ENCODE measurements around the gene FAM234B.
"Not testable (repeated sequence)": the region's sequence is repeated elsewhere in the genome, so short reads cannot be mapped to it uniquely, and the experiment has no call there.

FAM234B gene

DNA sequence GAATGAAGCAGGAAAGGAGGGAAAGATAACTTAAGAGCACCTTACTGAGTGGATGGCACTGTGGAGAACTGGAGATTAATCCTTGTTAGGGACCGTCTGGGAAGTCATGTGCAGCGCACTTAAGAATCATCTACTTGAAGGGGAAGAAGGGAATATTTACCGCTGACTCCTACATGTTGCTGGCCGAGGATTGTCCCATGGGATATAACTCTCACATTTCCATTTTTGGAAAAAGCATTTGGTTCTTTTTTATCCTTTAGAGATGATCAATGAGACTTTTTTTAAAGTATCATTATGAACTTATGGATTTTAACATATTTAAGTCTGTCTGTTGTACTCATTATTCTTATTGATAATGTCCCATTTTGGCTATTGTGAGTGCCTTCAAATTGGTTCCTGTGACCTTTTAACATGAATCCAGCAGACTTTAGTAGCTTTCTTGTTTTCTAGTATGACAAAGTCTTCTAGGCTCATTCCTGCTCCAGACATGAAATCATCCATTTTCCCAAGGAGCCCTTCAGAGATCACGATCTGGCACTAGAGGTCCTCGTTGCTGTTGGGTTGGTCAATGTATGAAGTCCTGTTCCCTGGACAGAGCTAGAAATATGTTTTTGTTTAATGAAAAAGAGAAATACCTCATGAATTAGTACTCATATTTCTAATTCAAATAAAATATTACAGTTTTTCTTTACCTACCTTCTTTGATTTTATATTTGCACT, 20.2 kb upstream of the FAM234B start:
- DNase-seq, result no peak

GRCh38 chr12:13024531-13024916, 19.7 kb upstream of the FAM234B start:
- DNase-seq, result no peak

DNA sequence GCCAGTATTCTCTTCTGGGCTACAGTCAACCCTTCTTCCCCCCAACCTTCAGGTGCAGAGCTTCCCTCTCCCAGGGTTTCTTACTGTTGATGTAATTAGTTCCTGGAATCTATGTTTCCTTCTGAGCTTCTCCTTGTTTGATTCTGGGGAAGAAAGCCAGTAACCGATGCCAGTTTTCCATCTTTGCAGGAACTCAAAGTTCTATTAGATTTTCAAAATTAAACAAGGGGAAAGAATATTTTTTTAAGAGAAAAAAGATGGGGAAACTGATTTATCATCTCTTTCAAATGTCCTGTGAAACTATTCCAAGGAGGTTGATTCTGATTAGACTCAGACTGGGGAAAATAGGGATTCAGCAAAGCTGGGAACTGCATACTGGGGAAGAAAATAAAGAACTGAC, 17.9 kb upstream of the FAM234B start:
- DNase-seq, result no peak

DNA sequence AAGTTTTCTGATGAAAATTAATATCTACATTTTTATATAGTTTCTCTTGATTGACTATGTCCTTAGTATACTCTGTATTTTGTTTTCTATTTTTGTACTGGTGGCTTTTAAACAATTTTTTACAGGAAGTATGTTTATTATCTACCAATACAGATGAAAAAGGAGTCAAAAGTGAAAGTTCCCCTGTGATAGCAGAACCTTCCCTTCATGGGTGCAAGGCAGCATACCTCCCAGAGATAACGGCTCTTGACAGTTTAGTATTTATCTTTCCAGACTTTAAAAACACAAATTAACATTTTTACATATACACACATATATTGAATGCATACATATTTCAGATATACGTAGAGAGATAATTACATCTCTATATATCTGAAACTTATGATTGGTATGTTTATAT, 17.1 kb upstream of the FAM234B start:
- no peak for DNase-seq

GRCh38 chr12:13027508-13027907, 16.7 kb upstream of the FAM234B start:
- no peak for DNase-seq

DNA sequence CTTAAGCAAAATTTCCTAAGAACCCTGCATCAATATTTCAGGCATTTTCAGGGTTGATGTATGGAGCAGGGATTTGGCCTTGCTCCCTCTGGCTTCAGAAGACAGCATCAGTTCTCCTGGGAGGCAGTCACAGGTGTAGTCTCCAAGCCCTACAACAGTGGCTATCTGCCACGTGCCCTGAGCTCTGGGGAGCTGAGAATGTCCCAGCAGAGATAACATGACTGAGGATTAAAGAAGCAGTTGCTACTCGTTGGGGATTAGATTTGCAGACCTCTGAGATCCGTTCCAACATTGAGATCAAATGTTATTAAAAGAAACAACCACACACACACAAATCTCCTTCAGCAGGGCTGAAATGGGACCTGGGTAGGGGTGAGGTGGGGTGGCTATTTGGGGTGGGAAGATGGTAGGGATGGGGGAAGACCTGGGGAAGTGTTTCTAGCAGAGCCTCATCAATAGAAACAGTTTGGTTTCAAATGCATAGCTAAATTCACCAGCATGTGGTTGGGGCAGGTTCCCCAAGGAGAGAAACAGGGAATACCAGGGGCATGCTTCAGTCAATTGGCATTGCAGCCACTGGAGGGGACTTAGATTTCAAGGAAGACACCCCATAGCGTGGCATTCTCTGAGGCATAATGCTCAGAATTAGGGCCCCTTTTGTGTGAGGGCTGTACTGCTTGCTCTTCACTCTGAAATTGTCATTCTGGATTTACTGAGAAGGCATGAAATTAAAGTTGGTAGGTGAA, 15.2 kb upstream of the FAM234B start:
- DNase-seq, result no peak

DNA sequence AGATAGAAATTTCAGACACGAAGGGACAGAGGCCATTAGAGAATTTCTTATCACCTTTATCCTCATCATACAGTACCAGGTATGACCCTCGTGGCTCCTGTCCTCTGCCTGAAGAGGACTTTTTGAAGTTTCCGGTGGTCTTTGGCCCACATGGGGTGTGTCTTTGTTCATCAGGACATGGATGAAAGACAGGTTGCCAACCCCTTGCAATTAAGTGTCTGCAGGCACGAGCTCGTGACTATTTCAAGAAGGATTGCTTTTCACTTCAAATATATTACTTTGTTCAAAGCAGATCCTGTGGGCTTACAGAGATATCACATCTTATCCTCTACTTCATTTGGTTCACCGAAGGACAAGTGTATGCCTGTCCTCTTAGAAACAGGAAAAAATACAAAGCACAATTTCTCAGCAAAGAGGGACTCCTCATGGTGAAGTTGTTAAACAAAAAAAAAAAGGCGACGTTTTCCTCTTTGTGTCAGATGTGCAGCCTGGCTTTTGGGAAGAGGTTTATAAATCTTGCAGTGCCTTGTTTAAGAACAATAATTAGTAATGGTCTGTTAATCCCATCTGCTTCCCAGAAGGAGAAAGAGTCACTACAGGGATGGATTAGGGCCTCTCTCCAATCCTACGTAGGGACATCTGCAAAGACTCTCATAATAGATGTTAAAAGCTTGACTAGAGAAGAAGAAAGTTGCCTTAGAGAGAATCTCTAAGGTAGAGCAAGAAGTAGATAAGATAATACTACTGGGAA, 13.5 kb upstream of the FAM234B start:
- DNase-seq, result peak in 1 of 2 experiments; percentile 47

- no peak for DNase-seq
Measured at GRCh38 chr12:13032164-13032563, 12.0 kb upstream of the FAM234B start.

DNA sequence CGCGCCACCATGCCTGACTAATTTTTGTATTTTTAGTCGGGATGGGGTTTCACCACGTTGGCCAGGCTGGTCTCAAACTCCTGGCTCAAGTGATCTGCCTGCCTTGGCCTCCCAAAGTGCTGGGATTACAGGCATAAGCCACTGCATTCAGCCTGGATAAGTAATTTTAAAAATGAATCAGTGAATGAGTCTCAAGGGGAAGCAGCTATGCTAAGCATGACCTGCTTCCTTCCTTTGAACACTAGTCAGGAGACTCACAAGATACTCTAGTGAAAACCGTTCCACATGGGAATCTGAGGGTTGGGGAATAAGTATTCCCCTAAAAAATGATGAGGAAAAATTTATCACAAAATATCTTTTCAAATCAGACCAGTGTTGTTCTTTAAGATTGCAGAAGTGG, 10.7 kb upstream of the FAM234B start:
- DNase-seq, result no peak

GRCh38 chr12:13035335-13035734, 8.8 kb upstream of the FAM234B start:
- not testable (repeated sequence) for DNase-seq

GRCh38 chr12:13036881-13037280, 7.3 kb upstream of the FAM234B start:
- DNase-seq, result no peak

- DNase-seq, result no peak
Measured at GRCh38 chr12:13038491-13039161, 5.6 kb upstream of the FAM234B start.

GRCh38 chr12:13039328-13039956, 4.7 kb upstream of the FAM234B start:
- peak in 1 of 2 experiments; percentile 21 for DNase-seq

- no peak for DNase-seq
Measured at GRCh38 chr12:13041224-13041623, 3.0 kb upstream of the FAM234B start.

DNA sequence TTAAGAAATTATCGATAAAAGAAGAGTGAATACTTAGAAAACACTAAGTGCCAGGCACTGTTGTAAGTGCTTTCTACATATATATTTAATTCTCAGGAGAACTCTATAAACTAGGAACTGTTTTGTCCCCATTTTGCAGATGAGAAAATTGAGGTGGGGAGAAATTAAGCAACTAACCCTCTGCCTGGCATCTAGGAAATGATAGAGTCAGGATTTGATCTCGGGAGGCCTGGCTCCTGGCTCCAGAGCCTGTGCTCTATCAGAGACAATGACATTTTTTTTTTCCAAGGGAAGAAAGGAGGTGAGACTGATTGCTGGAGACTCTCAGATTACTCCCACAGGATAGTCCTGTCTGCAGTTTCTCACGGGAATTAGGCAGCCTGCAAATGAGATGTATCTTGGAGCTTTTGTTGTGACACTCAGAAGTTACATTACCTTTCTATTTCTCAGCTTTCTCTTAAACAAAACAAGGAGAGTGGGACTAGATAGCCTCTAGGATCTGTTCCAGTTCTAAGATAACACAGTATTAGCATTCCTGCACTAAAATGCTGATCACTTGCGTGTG, 1.4 kb upstream of the FAM234B start:
- DNase-seq, result no peak

- no peak for DNase-seq
Measured at GRCh38 chr12:13044906-13045299, 722 bp downstream of the FAM234B start.

GRCh38 chr12:13045816-13046215, 1.6 kb downstream of the FAM234B start:
- no peak for DNase-seq

DNA sequence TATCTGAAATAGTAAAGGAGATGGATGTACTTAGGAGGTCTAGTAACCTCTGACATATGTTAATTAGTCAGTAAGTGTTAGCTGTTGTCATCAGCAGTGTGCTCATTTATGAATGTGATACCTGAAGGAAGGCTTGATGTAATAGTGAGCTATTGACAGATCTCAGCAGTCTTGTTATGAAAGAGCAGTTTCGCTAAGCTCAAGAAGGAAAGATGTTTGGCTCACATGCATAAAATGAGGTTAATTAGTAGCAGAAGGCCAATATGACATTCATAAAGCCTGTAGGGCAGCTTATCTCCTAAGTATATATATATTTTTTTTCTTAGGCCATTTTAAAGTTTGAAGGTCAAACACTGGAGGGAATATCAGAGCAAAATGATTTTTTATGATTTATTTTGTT, 2.8 kb downstream of the FAM234B start:
- no peak for DNase-seq

GRCh38 chr12:13049816-13050215, 5.6 kb downstream of the FAM234B start:
- peak in 1 of 2 experiments; percentile 11 for DNase-seq

GRCh38 chr12:13052421-13052820, 8.2 kb downstream of the FAM234B start:
- no peak for DNase-seq

GRCh38 chr12:13053617-13054016, 9.4 kb downstream of the FAM234B start:
- not testable (repeated sequence) for DNase-seq

DNA sequence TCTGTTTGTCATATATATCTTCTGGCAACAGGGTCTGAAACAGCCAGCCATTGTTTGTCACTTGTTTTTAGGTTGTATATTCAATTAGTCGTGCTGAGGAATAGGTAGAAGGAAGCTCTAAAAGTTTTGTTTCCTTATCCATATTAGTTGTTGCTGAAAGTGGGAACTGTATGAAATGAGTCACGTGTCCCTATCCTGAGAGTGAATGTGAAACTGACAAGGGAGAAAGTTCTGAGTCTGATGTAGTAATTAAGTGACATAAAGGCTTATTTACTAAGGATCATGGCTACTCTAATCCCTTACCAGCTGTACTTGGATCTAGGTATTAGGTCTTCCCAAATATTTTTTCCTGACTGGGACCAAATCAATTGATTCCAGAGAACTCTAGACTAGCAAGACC, 16.4 kb downstream of the FAM234B start:
- DNase-seq, result no peak

Data from NCI-H446 (cell line).